Smooth muscle cell (in vitro differentiated cells): ENCODE data around the gene SPEG. TPM values are rescaled to one million over a fixed set of nuclear protein-coding genes. Genes with fewer than 3 reads are reported as not detected.

Experiments
- DNase-seq: peaks from one replicate; lab custom pipeline; 2025; ENCODE audit not compliant: unreplicated experiment; lab: John Stamatoyannopoulos, UW
- H2AFZ ChIP-seq: fragments of 200-600 bp; sonication (generic); 2 replicates; pipeline ENCODE4 v1.6.0; 2016; ENCODE audit warnings: antibody characterized with exemption, low read depth, mild to moderate bottlenecking
- H3F3A ChIP-seq: fragments of 200-600 bp; sonication (generic); 2 replicates; pipeline ENCODE4 v1.6.0; 2017; ENCODE audit warnings: antibody characterized with exemption, low read depth
- H3K27ac ChIP-seq: fragments of 200-600 bp; sonication (generic); 2 replicates; pipeline ENCODE4 v1.5.1; 2016; ENCODE audit warnings: low read depth, mild to moderate bottlenecking
- H3K27me3 ChIP-seq: fragments of 200-600 bp; sonication (generic); 2 replicates; pipeline ENCODE4 v1.6.1; 2016; ENCODE audit warnings: low read depth, mild to moderate bottlenecking
- H3K36me3 ChIP-seq: fragments of 200-600 bp; sonication (generic); 2 replicates; pipeline ENCODE4 v1.5.1; 2016; ENCODE audit warnings: low read depth
- H3K4me1 ChIP-seq: fragments of 200-600 bp; sonication (generic); 2 replicates; pipeline ENCODE4 v1.5.1; 2016; ENCODE audit warnings: low read depth
- H3K4me2 ChIP-seq: fragments of 200-600 bp; sonication (generic); 2 replicates; pipeline ENCODE4 v1.6.0; 2016; ENCODE audit warnings: mild to moderate bottlenecking
- H3K4me3 ChIP-seq: fragments of 200-600 bp; sonication (generic); 2 replicates; pipeline ENCODE4 v1.5.1; 2016; ENCODE audit warnings: mild to moderate bottlenecking
- H3K79me2 ChIP-seq: fragments of 200-600 bp; sonication (generic); 2 replicates; pipeline ENCODE4 v1.6.0; 2016; ENCODE audit warnings: low read depth, mild to moderate bottlenecking
- H3K9ac ChIP-seq: fragments of 200-600 bp; sonication (generic); 2 replicates; pipeline ENCODE4 v1.6.0; 2016; ENCODE audit warnings: low read depth
- H3K9me3 ChIP-seq: fragments of 200-600 bp; sonication (generic); replicated peaks from 2 replicates; pipeline ENCODE4 v1.5.1; 2016; ENCODE audit warnings: low read depth
- H4K20me1 ChIP-seq: fragments of 200-600 bp; sonication (generic); 2 replicates; pipeline ENCODE4 v1.6.0; 2016; ENCODE audit warnings: low read depth
- WGBS: methylation state at CpG from one replicate; pipeline ENCODE4 v1.1.7; 2016; ENCODE audit warnings: low lambda C conversion rate; 5-methylcytosine and 5-hydroxymethylcytosine counted together
- polyA plus RNA-seq: library from polyadenylated mRNA; unstranded; fragments of >200 nt; fragmentation: Nextera tagmentation; extraction: Ambion mirVana; gene quantifications from 2 replicates; pipeline ENCODE4 v1.2.1, GENCODE V29; 2016
- total RNA-seq: library from RNA; depleted of rRNA; stranded (reverse); fragments of >200 nt; gene quantifications from 2 replicates; pipeline ENCODE4 v1.2.3, GENCODE V29; 2014
- TF ChIP-seq, protein P1 (sequence below): fragments of 200-600 bp; sonication (generic); IDR thresholded peaks from 2 replicates; pipeline ENCODE4 v1.5.1; 2017; ENCODE audit warnings: borderline replicate concordance, mild to moderate bottlenecking, antibody characterized with exemption; ENCODE audit not compliant: insufficient read depth, poor library complexity, severe bottlenecking

SPEG gene
- total and polyA plus RNA-seq, 2 experiments from 2014 or later = 14.9 to 37.8 TPM

DNA sequence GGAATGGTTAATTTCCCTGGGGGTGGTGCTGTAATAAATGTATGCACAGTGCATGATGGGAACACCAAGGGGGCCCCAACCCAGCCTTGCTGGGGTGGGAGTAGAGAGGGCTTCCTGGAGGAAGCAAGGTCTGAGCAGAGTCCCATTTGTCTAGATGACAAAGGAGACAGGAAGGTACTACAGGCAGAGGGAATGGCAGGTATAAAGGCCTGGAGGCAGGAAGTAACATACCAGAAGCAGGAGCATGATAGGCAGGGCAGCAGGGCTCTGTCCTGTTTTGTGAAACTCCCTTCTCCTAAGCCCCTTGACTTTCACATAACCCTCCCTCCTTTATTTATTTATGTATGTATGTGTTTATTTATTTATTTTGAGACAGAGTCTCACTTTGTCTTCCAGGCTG, 68.0 kb downstream of the SPEG start:
- Histone ChIP-seq H4K20me1 (peaks cover 7% of the 10 kb centered on the region), H3K27me3 (peaks cover under 1% of the 10 kb centered on the region), H3K9me3 (no peaks in the 10 kb centered on the region), H3F3A (no peaks in the 10 kb centered on the region), H3K4me1 (peaks cover 19% of the 10 kb centered on the region), H3K4me2 (no peak overlapping the region), H3K4me3 (no peak overlapping the region), H3K79me2 (peaks cover 4% of the 10 kb centered on the region), H3K36me3 (no peaks in the 10 kb centered on the region), H2AFZ (no peak overlapping the region), H3K27ac (no peak overlapping the region), H3K9ac (no peak overlapping the region)
- no peak for DNase-seq
- TF ChIP-seq, protein P1, sequence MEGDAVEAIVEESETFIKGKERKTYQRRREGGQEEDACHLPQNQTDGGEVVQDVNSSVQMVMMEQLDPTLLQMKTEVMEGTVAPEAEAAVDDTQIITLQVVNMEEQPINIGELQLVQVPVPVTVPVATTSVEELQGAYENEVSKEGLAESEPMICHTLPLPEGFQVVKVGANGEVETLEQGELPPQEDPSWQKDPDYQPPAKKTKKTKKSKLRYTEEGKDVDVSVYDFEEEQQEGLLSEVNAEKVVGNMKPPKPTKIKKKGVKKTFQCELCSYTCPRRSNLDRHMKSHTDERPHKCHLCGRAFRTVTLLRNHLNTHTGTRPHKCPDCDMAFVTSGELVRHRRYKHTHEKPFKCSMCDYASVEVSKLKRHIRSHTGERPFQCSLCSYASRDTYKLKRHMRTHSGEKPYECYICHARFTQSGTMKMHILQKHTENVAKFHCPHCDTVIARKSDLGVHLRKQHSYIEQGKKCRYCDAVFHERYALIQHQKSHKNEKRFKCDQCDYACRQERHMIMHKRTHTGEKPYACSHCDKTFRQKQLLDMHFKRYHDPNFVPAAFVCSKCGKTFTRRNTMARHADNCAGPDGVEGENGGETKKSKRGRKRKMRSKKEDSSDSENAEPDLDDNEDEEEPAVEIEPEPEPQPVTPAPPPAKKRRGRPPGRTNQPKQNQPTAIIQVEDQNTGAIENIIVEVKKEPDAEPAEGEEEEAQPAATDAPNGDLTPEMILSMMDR = no peak

DNA sequence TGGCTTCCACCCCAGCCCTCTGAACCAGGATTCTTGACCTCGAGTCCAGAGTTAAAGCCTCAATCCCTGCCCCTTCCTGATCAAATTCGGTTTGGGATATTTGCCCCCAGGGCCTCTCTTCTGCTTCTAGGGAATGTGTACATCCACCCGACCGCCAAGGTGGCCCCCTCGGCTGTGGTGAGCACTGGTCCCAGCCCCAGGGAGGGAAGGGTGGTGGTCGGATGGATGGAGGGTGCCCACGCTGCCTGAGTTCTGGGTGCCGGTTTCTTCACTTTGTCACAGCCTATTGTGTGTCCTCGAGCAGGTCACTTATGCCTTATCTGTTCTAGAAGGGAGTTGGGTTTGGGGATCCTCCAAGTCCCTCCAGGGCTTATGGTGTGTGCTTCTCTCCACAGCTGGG, 70.9 kb downstream of the SPEG start:
- 94% methylated on average over 9 of the region's 9 CpGs for WGBS
- Histone ChIP-seq H3K4me3 (no peak overlapping the region), H3K27me3 (no peaks in the 10 kb centered on the region), H3K36me3 (no peaks in the 10 kb centered on the region), H3K79me2 (no peaks in the 10 kb centered on the region), H4K20me1 (peaks cover 17% of the 10 kb centered on the region), H2AFZ (no peak overlapping the region), H3K4me2 (no peak overlapping the region), H3F3A (no peaks in the 10 kb centered on the region), H3K4me1 (peaks cover 26% of the 10 kb centered on the region), H3K9me3 (no peaks in the 10 kb centered on the region), H3K9ac (no peak overlapping the region), H3K27ac (no peak overlapping the region)
- DNase-seq = no peak
- TF ChIP-seq, protein P1 = no peak

GRCh38 chr2:219506153-219506801, 71.6 kb downstream of the SPEG start:
- H3K79me2 ChIP-seq = no peaks in the 10 kb centered on the region
- TF ChIP-seq, protein P1 = no peak
- H3K36me3 ChIP-seq = no peaks in the 10 kb centered on the region
- no peak overlapping the region for H2AFZ ChIP-seq
- no peak overlapping the region for H3K9ac ChIP-seq
- H3K4me1 ChIP-seq = peaks cover 31% of the 10 kb centered on the region
- H3K4me3 ChIP-seq = no peak overlapping the region
- no peak for DNase-seq
- no peak overlapping the region for H3K27ac ChIP-seq
- no peaks in the 10 kb centered on the region for H3K27me3 ChIP-seq
- no peak overlapping the region for H3K4me2 ChIP-seq
- no peaks in the 10 kb centered on the region for H3K9me3 ChIP-seq
- WGBS = 88% methylated on average over 22 of the region's 23 CpGs
- no peaks in the 10 kb centered on the region for H3F3A ChIP-seq
- peaks cover 17% of the 10 kb centered on the region for H4K20me1 ChIP-seq

DNA sequence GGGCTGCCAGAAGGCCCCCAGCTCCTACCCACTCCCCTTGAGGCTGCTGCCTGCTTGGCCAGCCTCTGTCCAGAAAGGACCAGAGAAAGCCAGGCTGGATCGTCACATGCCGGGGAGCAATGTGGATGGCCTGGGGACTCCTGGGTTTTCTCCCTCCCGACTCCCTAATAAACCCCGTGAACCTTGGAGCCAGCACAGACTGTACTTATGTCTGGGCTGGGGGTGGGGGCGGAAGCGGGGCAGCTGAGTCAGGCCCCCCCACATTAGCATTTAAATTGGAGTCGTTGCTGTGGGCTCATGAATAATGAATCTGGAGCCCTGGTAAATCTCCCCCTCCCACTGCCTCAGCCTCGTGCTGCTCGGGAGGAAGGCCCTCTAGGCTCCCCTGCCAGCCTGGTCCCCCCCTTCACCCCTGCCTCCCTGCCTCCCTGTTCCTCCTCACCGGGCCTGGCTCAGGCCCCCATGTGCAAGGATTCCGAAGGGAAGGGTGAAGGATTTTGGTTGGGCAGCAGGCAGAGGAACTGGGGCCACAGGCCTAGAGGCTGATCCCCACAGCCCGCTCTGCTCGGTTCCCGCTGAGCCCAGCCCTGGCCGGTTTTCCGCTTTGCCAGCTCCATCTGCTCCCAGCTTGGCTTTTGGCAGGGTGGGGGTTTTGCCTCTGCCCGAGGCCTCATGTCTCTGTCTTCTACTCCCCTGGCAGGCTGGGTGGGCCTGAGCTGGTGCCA, 72.3 kb downstream of the SPEG start:
- Histone ChIP-seq H3K4me2 (no peak overlapping the region), H4K20me1 (peaks cover 17% of the 10 kb centered on the region), H3F3A (no peaks in the 10 kb centered on the region), H3K4me3 (no peak overlapping the region), H3K27ac (no peak overlapping the region), H3K79me2 (no peaks in the 10 kb centered on the region), H3K9me3 (no peaks in the 10 kb centered on the region), H3K36me3 (no peaks in the 10 kb centered on the region), H3K9ac (no peak overlapping the region), H3K4me1 (peaks cover 38% of the 10 kb centered on the region), H3K27me3 (peaks cover 1% of the 10 kb centered on the region), H2AFZ (no peak overlapping the region)
- no peak for DNase-seq
- WGBS = 68% methylated on average over 16 of the region's 17 CpGs
- TF ChIP-seq, protein P1 = no peak
